ENCODE measurements around the gene B3GNT3.

Gene B3GNT3

DNA sequence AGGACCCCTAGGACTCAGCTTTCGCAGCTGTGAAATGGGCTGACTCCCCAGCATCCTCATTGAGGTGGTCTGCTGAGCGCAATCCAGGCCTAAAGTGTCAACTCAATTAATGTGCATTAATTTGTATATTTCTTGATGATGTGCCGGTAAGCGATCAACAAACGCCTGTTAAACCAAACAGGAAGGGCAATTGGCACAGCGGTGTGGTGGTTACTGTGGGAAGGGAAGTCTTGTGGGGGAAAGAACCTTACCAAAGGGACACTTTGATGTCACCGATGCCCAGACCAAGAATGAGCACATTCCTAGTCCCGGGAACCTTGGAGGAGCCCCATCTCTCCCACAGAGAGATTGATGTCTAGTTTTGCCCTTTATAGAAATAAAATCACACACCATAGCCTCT lies 51.2 kb downstream of the B3GNT3 start:
- no peak for DNase-seq (ENCODE audit: low read depth, low spot score)
- H3K4me3 ChIP-seq (ENCODE audit: low read length), result no peak overlapping the region

DNA sequence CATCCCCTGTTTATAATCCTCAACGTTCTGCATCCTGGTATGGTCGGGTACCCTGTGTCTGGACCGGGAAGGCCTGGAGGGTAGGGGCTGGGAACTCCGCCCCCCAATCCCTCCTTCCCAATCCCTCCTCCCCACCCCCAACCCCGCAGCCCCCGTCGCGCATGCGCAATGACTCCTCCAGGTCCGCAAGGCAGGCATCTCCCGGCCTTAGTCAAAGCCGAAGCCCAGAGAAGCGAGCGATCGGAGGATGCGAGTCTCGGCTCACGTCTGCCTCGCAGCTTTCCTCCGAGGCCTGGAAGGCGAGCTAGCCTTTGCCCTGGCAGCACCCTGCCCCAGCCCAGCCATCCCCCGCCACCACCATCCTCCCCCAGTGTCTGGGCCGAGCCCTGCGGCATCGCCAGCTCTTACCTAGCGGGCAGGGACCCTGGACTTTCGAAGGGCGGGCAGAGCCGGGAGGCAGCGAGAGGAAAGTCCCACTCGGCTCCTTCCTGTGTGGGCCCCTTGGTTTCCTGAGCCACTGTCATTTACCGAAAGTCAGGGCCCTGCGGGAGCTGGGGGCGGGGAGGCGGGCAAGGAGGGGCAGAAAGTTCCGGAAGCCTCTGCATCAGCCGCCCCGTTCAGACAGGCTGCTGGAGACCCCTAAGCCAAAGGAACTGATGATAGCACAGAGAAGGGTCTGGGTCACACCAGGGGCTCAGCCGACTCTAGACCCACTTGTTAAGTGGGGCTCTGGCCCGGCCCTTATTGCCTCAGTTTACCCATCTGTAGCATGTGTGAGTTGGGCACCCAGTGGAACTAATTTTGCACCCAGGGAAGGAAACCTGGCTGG lies 52.8 kb downstream of the B3GNT3 start, which contains the start of gene JAK3:
TSS of gene JAK3 (minus strand) at position 445 of the 829 bp plus-strand sequence. CDS start 3,565 bp downstream, outside the sequence.
- peak within 1 kb of the TSS; percentile 61 for H3K4me3 ChIP-seq (ENCODE audit: low read length)
- DNase-seq (ENCODE audit: low read depth, low spot score), result peak; percentile 55

DNA sequence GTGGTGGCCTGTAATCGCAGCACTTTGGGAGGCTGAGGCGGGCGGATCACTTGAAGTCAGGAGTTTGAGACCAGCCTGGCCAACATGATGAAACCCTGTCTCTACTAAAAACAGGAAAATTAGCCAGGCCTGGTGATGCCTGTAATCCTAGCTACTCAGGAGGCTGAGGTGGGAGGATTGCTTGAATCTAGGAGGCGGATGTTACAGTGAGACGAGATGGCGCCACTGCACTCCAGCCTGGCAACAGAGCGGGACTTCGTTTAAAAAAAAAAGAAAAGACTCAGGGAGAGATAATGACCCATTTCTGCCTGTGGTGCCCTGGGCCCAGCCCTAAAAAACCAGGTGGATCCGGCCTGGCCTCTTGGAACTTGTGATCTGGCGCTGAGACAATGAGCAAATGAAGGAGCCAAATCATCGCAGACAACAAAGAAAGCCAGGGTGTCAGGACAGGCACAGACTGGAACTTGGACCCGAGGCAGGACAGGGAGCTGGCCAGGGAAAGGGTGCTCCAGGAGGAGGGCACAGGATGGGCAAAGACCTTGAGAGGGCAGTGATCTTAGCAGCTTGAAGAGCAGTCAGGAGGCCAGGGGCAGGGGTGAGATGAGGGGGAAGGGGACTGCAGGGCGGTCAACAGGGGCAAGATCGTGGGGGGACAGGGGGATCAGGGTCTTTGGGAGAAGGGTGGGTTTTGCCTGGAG lies 53.8 kb downstream of the B3GNT3 start:
- DNase-seq (ENCODE audit: low read depth, low spot score), result no peak
- no peak overlapping the region for H3K4me3 ChIP-seq (ENCODE audit: low read length)

DNA sequence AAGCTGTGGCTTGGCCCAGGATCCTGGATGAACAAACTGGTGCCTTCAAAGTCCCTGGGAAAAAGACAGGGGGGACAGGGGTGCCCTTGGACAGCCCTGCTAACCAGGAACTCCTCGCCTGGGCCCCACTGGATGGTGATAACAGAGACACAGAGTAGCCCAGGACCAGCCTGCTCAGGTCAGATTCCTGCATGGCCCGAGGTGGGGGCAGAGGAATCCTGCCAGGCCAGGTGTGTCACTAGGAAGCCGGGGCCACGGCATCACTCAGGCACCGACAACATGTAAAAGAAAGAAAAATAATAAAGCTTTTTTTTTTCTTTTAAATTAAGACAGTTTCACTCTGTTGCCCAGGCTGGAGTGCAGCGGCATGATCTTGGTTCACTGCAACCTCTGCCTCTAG lies 59.1 kb downstream of the B3GNT3 start:
- no peak overlapping the region for H3K4me3 ChIP-seq (ENCODE audit: low read length)
- DNase-seq (ENCODE audit: low read depth, low spot score), result no peak

DNA sequence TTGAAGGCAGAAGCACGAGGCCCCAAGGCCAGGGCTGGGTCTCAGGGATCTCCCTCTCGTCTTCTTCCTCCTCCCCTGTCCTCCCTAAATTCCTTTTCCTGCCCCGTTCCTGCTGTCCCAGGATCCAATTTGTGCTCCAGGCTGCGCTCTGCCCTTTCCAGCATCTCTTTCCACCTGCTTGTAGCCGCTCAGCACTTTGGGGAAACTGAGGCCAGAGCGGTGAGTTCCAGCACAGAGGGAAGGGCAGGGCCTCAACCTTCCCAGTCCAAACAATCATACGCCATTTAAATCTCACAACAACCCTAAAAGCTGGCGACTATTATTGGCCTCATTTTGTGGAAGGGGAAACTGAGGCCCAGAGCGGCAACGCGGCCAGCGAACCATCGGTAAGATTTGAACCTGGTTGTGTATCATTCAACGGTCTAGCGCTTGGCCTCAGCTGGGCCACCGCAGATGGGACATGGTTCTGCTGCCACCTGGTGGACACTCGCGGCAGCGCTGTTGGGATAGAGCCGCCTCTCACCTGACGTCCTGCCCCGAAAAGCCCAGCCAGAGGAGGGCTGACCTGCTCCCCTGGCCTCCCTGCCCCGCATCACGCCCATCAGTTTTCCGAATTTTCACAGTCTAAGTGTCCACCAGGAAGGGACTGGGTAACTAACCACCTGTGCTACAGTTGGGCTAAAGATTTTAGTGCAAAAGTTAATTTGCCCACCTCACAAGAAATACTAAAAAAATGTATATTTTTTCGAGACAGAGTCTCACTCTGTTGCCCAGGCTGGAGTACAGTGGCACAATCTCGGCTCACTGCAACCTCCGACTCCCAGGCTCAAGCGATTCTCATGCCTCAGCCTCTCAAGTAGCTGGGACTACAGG lies 60.6 kb downstream of the B3GNT3 start:
- peak; percentile 45 for DNase-seq (ENCODE audit: low read depth, low spot score)
- no peak overlapping the region for H3K4me3 ChIP-seq (ENCODE audit: low read length)

DNA sequence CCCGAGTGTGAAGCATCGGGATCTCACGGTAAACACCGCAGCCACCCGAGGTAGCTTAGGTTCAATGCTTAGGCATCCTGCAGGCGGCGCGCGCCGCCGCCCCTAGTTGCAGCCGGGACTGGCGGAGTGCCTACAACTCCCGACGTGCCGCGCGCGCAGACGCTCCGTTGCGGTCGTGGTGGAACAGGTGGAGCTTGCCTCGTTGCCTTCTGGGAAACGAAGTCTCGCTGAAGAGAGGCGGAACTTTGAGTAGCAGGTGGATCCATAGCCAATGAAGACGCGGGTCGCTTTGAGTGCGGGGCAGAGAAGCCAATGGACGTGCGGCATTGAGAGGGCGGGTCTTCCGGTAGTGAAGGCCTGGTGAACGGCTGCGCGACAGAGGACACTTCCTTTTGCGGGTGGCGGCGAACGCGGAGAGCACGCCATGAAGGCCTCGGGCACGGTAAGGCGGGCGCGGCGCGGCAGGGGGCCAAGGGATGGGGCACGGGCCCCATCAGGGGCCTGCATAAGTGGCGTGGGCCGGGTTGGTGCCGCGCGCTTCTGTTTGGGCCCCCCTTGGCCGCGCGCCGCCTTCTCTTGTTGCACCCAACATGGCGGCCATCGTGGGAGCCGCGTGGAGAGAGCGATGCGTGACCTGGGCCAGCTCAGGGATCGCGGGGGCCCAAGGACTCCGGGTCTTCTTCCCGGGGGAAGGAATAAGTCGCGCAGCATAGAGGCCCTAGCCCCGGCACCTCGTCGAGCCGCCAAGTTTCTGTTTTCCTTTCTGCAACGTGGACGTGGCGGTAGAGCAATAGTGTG lies 64.8 kb downstream of the B3GNT3 start, which contains the start of gene RPL18A:
TSS of gene RPL18A (plus strand) at position 378 of the 798 bp plus-strand sequence. CDS start at position 425, 47 bp downstream.
- H3K4me3 ChIP-seq (ENCODE audit: low read length), result peak within 1 kb of the TSS; percentile 100
- DNase-seq (ENCODE audit: low read depth, low spot score), result peak; percentile 100

DNA sequence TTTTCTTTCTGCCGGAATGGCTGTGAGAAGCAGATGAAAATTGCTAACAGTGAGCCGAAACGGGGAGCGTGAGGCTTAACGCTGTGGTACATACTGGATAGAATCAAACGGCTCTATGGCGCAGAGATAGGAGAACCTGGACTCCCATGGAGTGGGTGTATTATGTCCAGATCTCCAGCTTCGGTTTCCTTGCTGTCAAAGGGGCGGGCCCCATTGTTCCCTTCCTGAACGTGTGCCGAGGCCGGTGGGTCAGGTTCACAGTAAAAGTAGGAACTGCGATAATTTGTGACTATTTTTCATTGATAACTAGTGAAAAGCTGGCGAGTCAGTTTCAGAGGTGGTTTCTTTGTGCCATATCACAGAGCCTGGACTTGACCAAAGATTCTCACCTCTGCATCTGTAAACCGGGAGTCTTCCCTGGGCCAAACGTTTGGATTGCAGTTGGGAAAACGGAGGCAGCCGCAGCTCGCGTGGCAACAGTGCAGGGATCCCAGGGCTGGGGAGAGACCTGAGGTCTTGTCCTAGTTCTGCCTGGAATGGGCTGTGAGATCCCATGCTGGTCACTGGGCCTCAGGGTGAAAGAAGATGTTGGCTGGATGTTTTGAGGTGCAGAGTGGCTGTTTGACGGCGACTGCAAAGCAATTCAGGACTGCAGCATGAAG lies 65.5 kb downstream of the B3GNT3 start:
- H3K4me3 ChIP-seq (ENCODE audit: low read length), result peak overlapping the region; percentile 100
- no peak for DNase-seq (ENCODE audit: low read depth, low spot score)

DNA sequence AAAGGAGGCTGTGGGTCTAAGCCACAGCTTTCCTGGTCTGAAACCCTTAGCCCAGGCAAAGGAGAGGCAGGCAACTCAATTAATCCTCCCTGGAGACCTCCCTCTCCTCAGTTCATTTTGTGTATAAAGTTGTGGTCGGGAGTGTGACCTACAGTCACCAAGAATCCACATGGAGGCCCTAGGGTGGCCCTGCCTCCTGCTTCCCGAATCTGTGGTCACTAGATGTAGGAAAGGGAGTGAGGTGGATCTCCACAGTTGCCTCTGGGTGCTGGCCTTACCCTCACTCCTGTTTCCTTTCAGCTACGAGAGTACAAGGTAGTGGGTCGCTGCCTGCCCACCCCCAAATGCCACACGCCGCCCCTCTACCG lies 66.0 kb downstream of the B3GNT3 start:
- peak overlapping the region; percentile 100 for H3K4me3 ChIP-seq (ENCODE audit: low read length)
- DNase-seq (ENCODE audit: low read depth, low spot score), result no peak

DNA sequence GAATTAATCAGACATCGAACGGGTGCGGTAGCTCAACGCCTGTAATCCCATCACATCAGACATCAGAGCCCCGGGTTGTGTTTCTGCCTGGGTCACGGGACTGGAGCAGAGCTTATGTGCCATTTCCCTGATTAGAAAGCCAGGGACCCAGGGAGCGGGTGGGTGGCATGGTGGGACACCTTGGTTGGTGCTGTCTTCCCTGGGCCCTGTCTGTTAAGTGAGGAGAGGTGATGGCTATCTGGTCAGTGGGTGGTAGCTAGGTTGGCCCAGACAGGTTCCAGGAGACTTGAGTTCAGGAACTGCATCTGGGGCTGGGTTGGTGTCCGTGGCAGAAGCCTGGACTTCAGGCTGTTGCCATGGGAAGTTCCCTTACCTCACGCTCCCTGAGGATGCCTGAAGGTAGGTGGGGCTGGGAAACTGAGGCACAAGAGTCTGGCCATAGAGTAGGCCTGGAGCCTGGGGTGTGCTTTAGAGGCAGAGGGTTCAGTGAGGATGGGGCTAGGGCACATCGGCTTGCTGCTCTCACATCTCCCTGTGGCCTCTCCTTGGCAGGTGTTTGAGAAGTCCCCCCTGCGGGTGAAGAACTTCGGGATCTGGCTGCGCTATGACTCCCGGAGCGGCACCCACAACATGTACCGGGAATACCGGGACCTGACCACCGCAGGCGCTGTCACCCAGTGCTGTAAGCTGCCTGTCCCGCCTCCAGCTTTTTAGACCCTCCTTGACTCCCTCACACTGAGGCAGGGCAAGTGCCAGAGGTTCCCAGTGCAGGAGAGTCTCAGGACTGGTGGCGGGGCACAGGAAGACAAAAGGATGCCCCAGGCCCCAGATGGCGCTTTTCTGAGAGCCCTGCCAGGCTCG lies 66.8 kb downstream of the B3GNT3 start:
- DNase-seq (ENCODE audit: low read depth, low spot score), result no peak
- H3K4me3 ChIP-seq (ENCODE audit: low read length), result peak overlapping the region; percentile 100

DNA sequence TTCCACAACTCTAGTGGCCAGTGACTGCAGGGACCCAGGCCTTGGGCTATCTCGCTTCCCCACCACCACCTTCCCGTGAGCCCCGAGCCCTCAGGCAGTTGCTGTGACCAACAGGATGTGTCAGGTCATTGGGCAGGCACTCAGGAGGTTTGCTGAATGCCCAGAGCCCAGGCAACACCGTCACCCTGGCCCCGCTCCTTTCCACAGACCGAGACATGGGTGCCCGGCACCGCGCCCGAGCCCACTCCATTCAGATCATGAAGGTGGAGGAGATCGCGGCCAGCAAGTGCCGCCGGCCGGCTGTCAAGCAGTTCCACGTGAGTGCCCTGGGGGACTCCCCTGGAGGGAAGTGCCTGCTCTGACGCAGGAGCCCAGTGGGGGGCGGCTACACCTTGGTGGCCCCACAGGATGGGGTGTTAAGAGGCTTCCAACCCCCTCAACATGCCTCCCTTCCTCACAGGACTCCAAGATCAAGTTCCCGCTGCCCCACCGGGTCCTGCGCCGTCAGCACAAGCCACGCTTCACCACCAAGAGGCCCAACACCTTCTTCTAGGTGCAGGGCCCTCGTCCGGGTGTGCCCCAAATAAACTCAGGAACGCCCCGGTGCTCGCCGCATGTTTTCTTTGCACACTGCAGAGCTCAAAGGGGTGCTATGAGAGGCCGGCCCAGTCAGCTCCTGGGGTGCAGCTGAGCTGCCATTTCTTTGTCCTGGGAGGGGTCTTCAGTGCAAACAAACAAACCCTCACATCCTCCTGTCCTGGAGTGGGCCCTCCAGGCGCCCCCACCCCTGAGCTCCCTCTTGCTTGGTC lies 68.0 kb downstream of the B3GNT3 start:
- no peak overlapping the region for H3K4me3 ChIP-seq (ENCODE audit: low read length)

More for the DNA sequence above, 68.0 kb downstream of the B3GNT3 start:
- DNase-seq (ENCODE audit: low read depth, low spot score), result no peak
